K562 (cell line): ENCODE data around the gene BRAT1. TPM values are rescaled to one million over a fixed set of nuclear protein-coding genes. Genes with fewer than 3 reads are reported as not detected.

Experiments used
- ATAC-seq: fragments of 200-7000 bp; cut with Tn5 transposase; 3 replicates; pipeline ENCODE4 v1.9.1; 2020; ENCODE audit warnings: moderate library complexity
- BruUV-seq: library from RNA; stranded (reverse); fragments of 400-500 nt; replicated peaks from 2 replicates; lab custom pipeline; 2021; lab: Mats Ljungman, UMichigan
- CTCF ChIA-PET: fragments of 300-600 bp; formaldehyde crosslinking; extraction: SDS; loops from one replicate; lab custom pipeline; 2021; ENCODE audit warnings: low intra/inter-chr PET ratio; lab: Yijun Ruan, JAX
- POLR2A ChIA-PET: fragments of 300-600, 350-650 bp; sonication (Branson Sonifier 250); formaldehyde crosslinking; extraction: SDS; loops from one replicate; lab custom pipeline; 2021; ENCODE audit warnings: antibody characterized with exemption, inconsistent platforms; lab: Yijun Ruan, JAX
- DNase-seq, 4 experiments: peaks; one replicate each; pipeline versions ENCODE4 v3.0.0 to v3.0.0-alpha.2; 2011 to 2018; ENCODE audit warnings: low spot score in 3 of 4, mixed read lengths in 3 of 4; ENCODE audit errors: extremely low read depth in 1 of 4
- FAIRE-seq: peaks from 2 replicates; lab custom pipeline; 2011; peaks lifted over from hg19 to GRCh38; lab: Jason Lieb, UNC
- H2AFZ ChIP-seq: 2 replicates; pipeline ENCODE4 v1.6.0; 2011; ENCODE audit warnings: low read depth, low read length, control low read depth, inconsistent platforms
- H3K27ac ChIP-seq: fragments of 200-600 bp; 3 replicates; pipeline ENCODE4 v1.8.0; 2011; ENCODE audit warnings: low read depth, mild to moderate bottlenecking, control low read depth, inconsistent platforms, low read length, moderate library complexity, mixed read lengths; ENCODE audit errors: extremely low read depth
- H3K27me3 ChIP-seq, 2 experiments: fragments of 300-600 bp in 1 of 2; 2 replicates in 1 of 2; 3 replicates in 1 of 2; pipeline versions ENCODE4 v1.6.0 to v1.8.0; 2011; ENCODE audit warnings: inconsistent platforms in 2 of 2, low read length in 2 of 2, mild to moderate bottlenecking in 1 of 2, mixed read lengths in 1 of 2, moderate library complexity in 1 of 2; ENCODE audit not compliant: control insufficient read depth in 2 of 2, insufficient read depth in 2 of 2
- H3K36me3 ChIP-seq: fragments of 300-600 bp; 3 replicates; pipeline ENCODE4 v1.8.0; 2011; ENCODE audit warnings: mild to moderate bottlenecking, low read length, inconsistent platforms; ENCODE audit not compliant: control insufficient read depth, insufficient read depth
- H3K4me1 ChIP-seq, 2 experiments: fragments of 200-600 bp in 1 of 2; replicated peaks in 1 of 2; 2 replicates in 1 of 2; 3 replicates in 1 of 2; pipeline versions ENCODE4 v1.5.1 to v1.8.0; 2011; ENCODE audit warnings: inconsistent platforms in 2 of 2, low read length in 2 of 2, mild to moderate bottlenecking in 1 of 2, mixed read lengths in 1 of 2, moderate library complexity in 1 of 2; ENCODE audit not compliant: control insufficient read depth in 2 of 2, insufficient read depth in 2 of 2
- H3K4me2 ChIP-seq: 2 replicates; pipeline ENCODE4 v1.6.1; 2011; ENCODE audit warnings: low read length, control low read depth, inconsistent platforms, mixed read lengths; ENCODE audit not compliant: insufficient read depth
- H3K4me3 ChIP-seq: fragments of 200-600 bp; sonication (generic), shearing (Covaris generic); 2 replicates; pipeline ENCODE4 v1.5.1; 2016; ENCODE audit warnings: control low read depth, inconsistent platforms
- H3K79me2 ChIP-seq: fragments of 200-600 bp; 3 replicates; pipeline ENCODE4 v1.8.0; 2011; ENCODE audit warnings: low read length, inconsistent platforms; ENCODE audit not compliant: control insufficient read depth, insufficient read depth
- H3K9ac ChIP-seq, 2 experiments: 2 replicates each; pipeline versions ENCODE4 v1.6.0 to v1.6.1; 2011; ENCODE audit warnings: low read depth in 2 of 2, low read length in 2 of 2, control low read depth in 1 of 2, inconsistent platforms in 1 of 2, mild to moderate bottlenecking in 1 of 2, mixed read lengths in 1 of 2; ENCODE audit not compliant: insufficient read depth in 1 of 2
- H3K9me1 ChIP-seq: one replicate; pipeline ENCODE4 v1.6.0; 2011; ENCODE audit warnings: inconsistent platforms, mild to moderate bottlenecking, low read length, moderate library complexity; ENCODE audit not compliant: control insufficient read depth, insufficient read depth
- H3K9me3 ChIP-seq: replicated peaks from 2 replicates; pipeline ENCODE4 v1.5.1; 2011; ENCODE audit warnings: low read depth, low read length, inconsistent platforms; ENCODE audit not compliant: control insufficient read depth, insufficient read depth
- H4K20me1 ChIP-seq: replicated peaks from 2 replicates; pipeline ENCODE4 v1.6.1; 2011; ENCODE audit warnings: low read length, inconsistent platforms, mixed read lengths; ENCODE audit not compliant: control insufficient read depth, insufficient read depth
- EWSR1 ChIP-seq: fragments of 450-650 bp; IDR thresholded peaks from 2 replicates; pipeline ENCODE4 v1.6.1; 2018; ENCODE audit warnings: borderline replicate concordance, mild to moderate bottlenecking, low read depth, moderate library complexity; ENCODE audit not compliant: partially characterized antibody
- NFE2 ChIP-seq: IDR thresholded peaks from 2 replicates; pipeline ENCODE4 v1.6.1; 2014; ENCODE audit warnings: antibody characterized with exemption, low read depth
- ZNF507 ChIP-seq: conservative IDR thresholded peaks from 2 replicates; pipeline ENCODE4 v1.6.1; 2017; ENCODE audit warnings: missing genetic modification characterization, missing compliant biosample characterization
- WGBS: fragments of 100-300 bp; shearing (Covaris generic); methylation state at CpG from one replicate; pipeline ENCODE4 v1.1.6; 2016; ENCODE audit warnings: low coverage, mixed read lengths; ENCODE audit not compliant: insufficient coverage; ENCODE audit errors: missing lambda C conversion rate; 5-methylcytosine and 5-hydroxymethylcytosine counted together
- in situ Hi-C: fragments of 300-500 bp; cut with MboI; formaldehyde crosslinking; loops from 4 replicates; pipeline ENCODE4 v1.15.0; 2018; ENCODE audit warnings: inconsistent platforms, mixed read lengths
- intact Hi-C: fragments of 100-400 bp; cut with micrococcal nuclease; formaldehyde crosslinking; loops from 2 replicates; pipeline ENCODE4 v1.14.2; 2022
- polyA plus RNA-seq, 8 experiments: library from polyadenylated mRNA; depleted of rRNA in 4 of 8; stranded (reverse) in 5 of 8; unstranded in 3 of 8; fragments of >200 nt; fragmentation: Nextera tagmentation in 2 of 8; fragmentation: Illumina TruSeq in 1 of 8; extraction: Ambion mirVana in 2 of 8; extraction: Trizol in 1 of 8; gene quantifications; 2 replicates each; pipeline versions ENCODE4 v1.2.1 to v1.2.3, GENCODE V29; 2011 to 2014; ENCODE audit warnings: inconsistent platforms in 1 of 8, missing spikeins in 1 of 8
- total RNA-seq, 7 experiments: library from RNA; depleted of rRNA in 6 of 7; stranded (reverse); fragments of >200 nt in 6 of 7; fragmentation: Illumina TruSeq in 2 of 7; extraction: Trizol in 2 of 7; gene quantifications; 2 replicates each; pipeline versions ENCODE4 v1.2.1 to v1.2.3, GENCODE V29; 2011 to 2021; ENCODE audit warnings: low replicate concordance in 1 of 7
- TF ChIP-seq, protein P1 (sequence below): fragments of 250-450 bp; sonication (Bioruptor Pico); IDR thresholded peaks from 2 replicates; pipeline ENCODE4 v1.4.0; 2020; ENCODE audit warnings: mild to moderate bottlenecking

Gene BRAT1
- total and polyA plus RNA-seq, 9 of the 15 experiments (the other 6 are each of a cell fraction or from before 2014, with no cell fraction given): 0.13 to 49.6 (median 10.5) TPM

DNA sequence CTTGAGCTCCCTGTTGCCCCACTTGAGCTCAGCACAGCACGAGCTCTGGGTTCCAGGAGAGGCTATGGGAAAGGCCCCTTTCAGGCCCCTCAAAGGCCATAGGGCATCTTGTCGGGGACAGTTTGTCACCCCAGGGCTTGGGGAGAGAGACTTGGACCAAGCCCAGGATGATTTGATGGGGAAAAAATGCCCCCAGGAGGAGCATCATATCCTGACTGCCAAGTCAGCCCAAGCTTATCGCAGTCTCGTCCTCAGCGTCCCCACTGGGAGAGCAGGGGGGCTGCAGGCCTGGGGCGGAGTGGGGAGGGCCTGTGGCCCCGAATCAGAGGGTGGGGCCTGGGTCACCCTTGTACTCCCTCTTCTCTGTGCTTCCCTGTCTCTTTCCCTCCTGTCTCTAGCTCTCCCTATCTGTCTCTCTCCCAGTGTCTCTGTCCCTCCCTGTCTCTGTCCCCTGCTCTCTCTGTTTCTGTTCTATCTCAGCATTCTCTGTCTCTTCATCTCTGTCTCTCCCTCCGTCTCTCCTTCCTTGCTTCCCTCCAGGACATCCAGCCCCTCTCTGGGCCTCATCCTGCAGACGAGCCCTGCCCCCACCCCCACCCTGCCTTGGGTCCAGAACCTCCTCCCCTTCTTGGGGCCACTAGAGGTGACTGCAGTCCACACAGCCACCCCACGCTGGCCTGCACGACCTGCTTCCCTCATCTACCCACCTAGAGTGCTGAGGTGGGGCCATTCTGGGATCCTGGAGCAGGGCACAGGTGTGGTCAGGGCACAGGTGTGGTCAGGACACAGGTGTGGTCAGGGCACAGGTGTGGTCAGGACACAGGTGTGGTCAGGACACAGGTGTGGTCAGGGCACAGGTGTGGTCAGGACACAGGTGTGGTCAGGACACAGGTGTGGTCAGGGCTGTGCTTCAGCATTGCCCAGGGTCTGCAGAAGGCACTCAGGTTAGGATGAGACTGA is 61.8 kb downstream of the BRAT1 start:
- no TSS peak for BruUV-seq

More for the DNA sequence above, 61.8 kb downstream of the BRAT1 start:
- Histone ChIP-seq H3K9ac (no peak overlapping the region; a peak in 1 of 4 replicates), H3K9me3 (no peaks in the 10 kb centered on the region), H4K20me1 (no peaks in the 10 kb centered on the region), H3K79me2 (no peaks in the 10 kb centered on the region), H3K27ac (no peak overlapping the region), H3K9me1 (no peaks in the 10 kb centered on the region), H3K27me3 (peaks cover 6 to 18% of the 10 kb centered on the region in 2 experiments; a peak in 3 of 5 replicates), H3K4me1 (peaks cover 0 to 41% of the 10 kb centered on the region in 2 experiments; a peak in 2 of 5 replicates), H3K36me3 (no peaks in the 10 kb centered on the region), H3K4me2 (no peak overlapping the region), H2AFZ (no peak overlapping the region), H3K4me3 (no peak overlapping the region)
- in situ Hi-C loops: no loop called here
- CTCF ChIA-PET: no interaction called here
- DNase-seq (no peak), FAIRE-seq (no peak), ATAC-seq (no peak)
- POLR2A ChIA-PET: interaction anchor here (0.5 to 0.8 kb wide), 4 partner anchors 15 to 463 kb away, joined by 3 to 4 read pairs (median 3); no protein-coding TSS in a partner anchor
- intact Hi-C loops: no loop called here
- 8% methylated on average over 8 of the region's 11 CpGs for WGBS
- TF ChIP-seq EWSR1 (no peak), ZNF507 (tag) (no peak), NFE2 (no peak)
- TF ChIP-seq, protein P1, sequence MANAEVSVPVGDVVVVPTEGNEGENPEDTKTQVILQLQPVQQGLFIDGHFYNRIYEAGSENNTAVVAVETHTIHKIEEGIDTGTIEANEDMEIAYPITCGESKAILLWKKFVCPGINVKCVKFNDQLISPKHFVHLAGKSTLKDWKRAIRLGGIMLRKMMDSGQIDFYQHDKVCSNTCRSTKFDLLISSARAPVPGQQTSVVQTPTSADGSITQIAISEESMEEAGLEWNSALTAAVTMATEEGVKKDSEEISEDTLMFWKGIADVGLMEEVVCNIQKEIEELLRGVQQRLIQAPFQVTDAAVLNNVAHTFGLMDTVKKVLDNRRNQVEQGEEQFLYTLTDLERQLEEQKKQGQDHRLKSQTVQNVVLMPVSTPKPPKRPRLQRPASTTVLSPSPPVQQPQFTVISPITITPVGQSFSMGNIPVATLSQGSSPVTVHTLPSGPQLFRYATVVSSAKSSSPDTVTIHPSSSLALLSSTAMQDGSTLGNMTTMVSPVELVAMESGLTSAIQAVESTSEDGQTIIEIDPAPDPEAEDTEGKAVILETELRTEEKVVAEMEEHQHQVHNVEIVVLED (CRISPR knock-in tag): no peak
